Measurements from ENCODE around the gene RMND5B.
"Not testable (repeated sequence)": the region's sequence is repeated elsewhere in the genome, so short reads cannot be mapped to it uniquely, and the experiment has no call there.

The RMND5B gene

DNA sequence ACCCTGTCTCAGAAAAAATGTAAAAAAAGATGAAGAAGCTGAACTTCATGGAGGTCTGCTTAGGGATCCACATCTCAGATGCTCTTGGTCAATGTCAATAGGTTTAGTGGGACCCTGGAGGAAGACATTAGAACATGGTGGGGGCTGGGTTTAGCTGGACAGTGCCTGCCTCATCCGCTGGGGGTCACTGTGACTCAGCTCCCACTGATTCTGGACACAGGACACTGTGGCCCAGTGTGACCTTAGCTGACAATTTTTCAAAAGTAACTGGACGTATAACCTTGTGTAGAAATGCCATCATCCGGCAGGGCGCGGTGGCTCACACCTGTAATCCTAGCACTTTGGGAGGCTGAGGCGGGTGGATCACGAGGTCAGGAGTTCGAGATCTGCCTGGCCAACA lies 66.2 kb downstream of the RMND5B start:
- H3K9me2 ChIP-seq (replicated peaks; ENCODE audit: control insufficient read depth, low read length) = no peaks in the 10 kb centered on the region

DNA sequence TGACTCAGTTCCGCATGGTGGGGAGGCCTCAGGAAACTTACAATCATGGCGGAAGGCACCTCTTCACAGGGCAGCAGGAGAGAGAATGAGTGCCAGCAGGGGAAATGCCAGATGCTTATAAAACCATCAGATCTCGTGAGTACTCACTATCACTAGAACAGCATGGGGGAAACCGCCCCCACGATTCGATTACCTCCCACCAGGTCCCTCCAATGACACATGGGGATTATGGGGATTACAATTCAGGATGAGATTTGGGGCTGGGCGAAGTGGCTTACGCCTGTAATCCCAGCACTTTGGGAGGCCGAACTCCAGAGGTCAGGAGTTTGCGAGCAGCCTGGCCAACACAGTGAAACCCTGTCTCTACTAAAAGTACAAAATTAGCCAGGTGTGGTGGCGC lies 67.3 kb downstream of the RMND5B start:
- H4K20me1 ChIP-seq (ENCODE audit: control insufficient read depth, insufficient read depth, low read depth, low read length); H3K9me2 ChIP-seq (replicated peaks; ENCODE audit: control insufficient read depth, low read length); H3K79me2 ChIP-seq (ENCODE audit: control insufficient read depth, low read length); H3K4me1 ChIP-seq (ENCODE audit: control insufficient read depth, low read length); H3K27ac ChIP-seq (ENCODE audit: low read depth, low read length); H3K36me3 ChIP-seq (ENCODE audit: control insufficient read depth, low read length); H3K9me3 ChIP-seq (ENCODE audit: control insufficient read depth, insufficient read depth, low read length); H3K4me2 ChIP-seq (ENCODE audit: low read length); H3K4me3 ChIP-seq (ENCODE audit: low read length); H3F3A ChIP-seq (ENCODE audit: control insufficient read depth, insufficient read depth): not testable (repeated sequence)
- H3K27me3 ChIP-seq (ENCODE audit: control insufficient read depth, low read length) = peaks cover 21% of the 10 kb centered on the region

More for the DNA sequence above, 66.2 kb downstream of the RMND5B start:
- Histone ChIP-seq H3K9me3 (ENCODE audit: control insufficient read depth, insufficient read depth, low read length) (no peaks in the 10 kb centered on the region), H4K20me1 (ENCODE audit: control insufficient read depth, insufficient read depth, low read depth, low read length) (no peaks in the 10 kb centered on the region), H3K36me3 (ENCODE audit: control insufficient read depth, low read length) (no peaks in the 10 kb centered on the region), H3K4me1 (ENCODE audit: control insufficient read depth, low read length) (peaks cover 4% of the 10 kb centered on the region; the same call in 1 of the 2 replicates), H3K4me2 (ENCODE audit: low read length) (no peak overlapping the region), H3K27ac (ENCODE audit: low read depth, low read length) (no peak overlapping the region), H3K27me3 (ENCODE audit: control insufficient read depth, low read length) (peaks cover 24% of the 10 kb centered on the region), H3F3A (ENCODE audit: control insufficient read depth, insufficient read depth) (no peaks in the 10 kb centered on the region; the same call in 1 of the 2 replicates), H3K4me3 (ENCODE audit: low read length) (no peak overlapping the region), H3K79me2 (ENCODE audit: control insufficient read depth, low read length) (no peaks in the 10 kb centered on the region)
- no peak for TF ChIP-seq EZH2phosphoT487 (IDR thresholded peaks at IDR 0.05; ENCODE audit: borderline replicate concordance, low read length)
- peak; percentile 45 for TF ChIP-seq CTCF (IDR thresholded peaks at IDR 0.05; ENCODE audit: low read depth, low read length, poor library complexity, severe bottlenecking)

DNA sequence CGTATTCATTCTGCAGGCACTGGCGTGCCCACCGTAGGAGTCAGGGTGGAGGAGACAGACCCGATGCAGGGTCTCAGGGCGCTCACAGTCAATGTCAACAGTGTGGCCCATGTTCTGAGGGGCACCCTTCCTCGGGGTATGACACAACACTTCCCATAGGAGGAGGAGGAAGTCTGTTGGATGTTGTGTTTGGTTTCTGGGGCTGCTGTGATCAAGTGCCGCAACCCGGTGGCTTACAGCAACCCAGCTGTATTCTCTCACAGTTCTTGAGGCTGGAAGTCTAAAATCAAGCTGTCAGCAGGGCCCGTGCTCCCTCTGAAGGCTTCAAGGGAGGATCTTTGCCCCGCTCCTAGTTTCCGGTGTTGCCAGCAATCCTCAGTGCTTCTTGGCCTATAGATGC lies 67.9 kb downstream of the RMND5B start:
- Histone ChIP-seq H3K4me1 (ENCODE audit: control insufficient read depth, low read length) (peaks cover 8% of the 10 kb centered on the region; the same call in 1 of the 2 replicates), H3K4me3 (ENCODE audit: low read length) (no peak overlapping the region), H4K20me1 (ENCODE audit: control insufficient read depth, insufficient read depth, low read depth, low read length) (no peaks in the 10 kb centered on the region), H3K27ac (ENCODE audit: low read depth, low read length) (no peak overlapping the region), H3K9me2 (replicated peaks; ENCODE audit: control insufficient read depth, low read length) (no peaks in the 10 kb centered on the region), H3K4me2 (ENCODE audit: low read length) (no peak overlapping the region), H3K36me3 (ENCODE audit: control insufficient read depth, low read length) (no peaks in the 10 kb centered on the region), H3K9me3 (ENCODE audit: control insufficient read depth, insufficient read depth, low read length) (no peaks in the 10 kb centered on the region), H3K79me2 (ENCODE audit: control insufficient read depth, low read length) (peaks cover 8% of the 10 kb centered on the region), H3F3A (ENCODE audit: control insufficient read depth, insufficient read depth) (no peaks in the 10 kb centered on the region; the same call in 1 of the 2 replicates), H3K27me3 (ENCODE audit: control insufficient read depth, low read length) (peaks cover 18% of the 10 kb centered on the region)
- TF ChIP-seq EZH2phosphoT487 (IDR thresholded peaks at IDR 0.05; ENCODE audit: borderline replicate concordance, low read length) (no peak), CTCF (IDR thresholded peaks at IDR 0.05; ENCODE audit: low read depth, low read length, poor library complexity, severe bottlenecking) (no peak)

DNA sequence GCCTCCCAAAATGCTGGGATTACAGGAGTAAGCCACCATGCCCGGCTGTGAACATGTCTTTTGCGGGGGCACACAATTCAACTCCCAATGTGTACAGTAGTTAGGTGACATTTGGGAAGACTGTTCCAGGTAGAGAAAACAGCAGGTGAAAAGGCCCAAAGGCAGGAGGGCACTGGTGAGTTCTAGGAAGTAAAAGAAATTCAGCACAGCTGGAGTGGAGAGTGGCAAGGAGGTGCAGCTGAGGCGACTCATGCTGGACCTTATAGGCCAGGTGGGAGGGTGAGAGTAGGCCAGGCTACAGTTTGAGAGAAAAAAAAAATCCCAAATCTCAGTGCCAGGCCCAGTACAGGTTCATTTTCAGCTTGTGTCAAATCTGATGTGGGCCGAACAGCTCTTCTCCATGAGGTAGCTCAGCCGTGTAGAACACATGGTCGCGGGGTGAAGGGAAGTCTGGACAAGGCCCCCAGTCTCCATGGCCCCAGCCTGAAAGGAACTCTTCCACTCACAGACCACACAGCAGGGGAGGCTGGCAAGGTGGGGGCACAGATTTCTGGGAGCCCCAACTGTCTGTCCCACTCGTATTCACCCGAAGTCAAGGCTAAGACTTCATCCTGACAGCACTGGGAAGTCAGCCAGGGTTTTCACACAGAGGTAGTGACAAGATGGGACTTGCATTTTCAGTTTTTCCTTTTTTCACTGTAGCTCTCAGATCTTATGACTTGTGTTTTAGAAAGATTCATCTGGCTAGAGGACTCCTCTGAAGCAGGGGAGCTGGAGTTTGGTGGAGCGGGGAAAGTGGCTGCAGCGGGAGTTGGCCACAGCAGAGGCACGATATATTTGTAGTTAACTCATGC lies 69.0 kb downstream of the RMND5B start:
- H3K4me1 ChIP-seq (ENCODE audit: control insufficient read depth, low read length) = 0 out of 2 replicates have a peak, but pooled peaks cover 4% of the 10 kb centered on the region
- H3K27me3 ChIP-seq (ENCODE audit: control insufficient read depth, low read length) = peaks cover 7% of the 10 kb centered on the region
- H4K20me1 ChIP-seq (ENCODE audit: control insufficient read depth, insufficient read depth, low read depth, low read length) = no peaks in the 10 kb centered on the region
- no peak overlapping the region for H3K27ac ChIP-seq (ENCODE audit: low read depth, low read length)
- H3K36me3 ChIP-seq (ENCODE audit: control insufficient read depth, low read length) = peaks cover 4% of the 10 kb centered on the region
- no peaks in the 10 kb centered on the region; the same call in 1 of the 2 replicates for H3F3A ChIP-seq (ENCODE audit: control insufficient read depth, insufficient read depth)
- H3K79me2 ChIP-seq (ENCODE audit: control insufficient read depth, low read length) = peaks cover 19% of the 10 kb centered on the region
- no peak overlapping the region for H3K4me3 ChIP-seq (ENCODE audit: low read length)
- no peaks in the 10 kb centered on the region for H3K9me3 ChIP-seq (ENCODE audit: control insufficient read depth, insufficient read depth, low read length)
- no peak overlapping the region for H3K4me2 ChIP-seq (ENCODE audit: low read length)
- TF ChIP-seq EZH2phosphoT487 (IDR thresholded peaks at IDR 0.05; ENCODE audit: borderline replicate concordance, low read length) (no peak), CTCF (IDR thresholded peaks at IDR 0.05; ENCODE audit: low read depth, low read length, poor library complexity, severe bottlenecking) (no peak)
- no peaks in the 10 kb centered on the region for H3K9me2 ChIP-seq (replicated peaks; ENCODE audit: control insufficient read depth, low read length)

All from DOHH2 (cell line).